GM12878 (cell line): ENCODE measurements around the gene IRF6. TPM values are rescaled to one million over a fixed set of nuclear protein-coding genes. Genes with fewer than 3 reads are reported as not detected.
A peak's percentile ranks its signal among the peaks of the same experiment; 100 is the strongest.

ENCODE experiments used
- ATAC-seq: fragments of 200-7000 bp; cut with Tn5 transposase; 3 replicates; pipeline ENCODE4 v1.9.1; 2020; ENCODE audit warnings: mild to moderate bottlenecking, moderate library complexity
- BruUV-seq: library from RNA; stranded (reverse); fragments of 400-500 nt; replicated peaks from 2 replicates; lab custom pipeline; 2021; lab: Mats Ljungman, UMichigan
- CTCF ChIA-PET: fragments of 300-600 bp; sonication (Branson Sonifier 250); formaldehyde crosslinking; extraction: SDS; loops from one replicate; lab custom pipeline; 2021; ENCODE audit warnings: inconsistent platforms; lab: Yijun Ruan, JAX
- POLR2A ChIA-PET: fragments of 350-600 bp; formaldehyde crosslinking; extraction: SDS; loops from one replicate; lab custom pipeline; 2021; ENCODE audit warnings: inconsistent platforms; lab: Charles Lee
- RAD21 ChIA-PET: fragments of 300-600 bp; sonication (Branson Sonifier 250); formaldehyde crosslinking; loops from one replicate; lab custom pipeline; 2023; ENCODE audit warnings: antibody characterized with exemption; ENCODE audit not compliant: unreplicated experiment; lab: Charles Lee
- SMC1A ChIA-PET: fragments of 300-600 bp; sonication (Branson Sonifier 250); formaldehyde crosslinking; loops from one replicate; lab custom pipeline; 2023; ENCODE audit not compliant: unreplicated experiment, uncharacterized antibody; lab: Charles Lee
- DNase-seq: peaks from one replicate; pipeline ENCODE4 v3.0.0-alpha.2; 2011; ENCODE audit warnings: low read depth, low spot score
- FAIRE-seq: peaks from 3 replicates; lab custom pipeline; 2011; peaks lifted over from hg19 to GRCh38; lab: Jason Lieb, UNC
- H2AFZ ChIP-seq: 2 replicates; pipeline ENCODE4 v1.6.0; 2011; ENCODE audit warnings: low read depth, low read length, control low read depth; ENCODE audit not compliant: control insufficient read depth
- H3K27ac ChIP-seq: 2 replicates; pipeline ENCODE4 v1.5.1; 2011; ENCODE audit warnings: control low read depth; ENCODE audit not compliant: control insufficient read depth, insufficient read depth
- H3K27me3 ChIP-seq, 2 experiments: replicated peaks in 1 of 2; 2 replicates each; pipeline versions ENCODE4 v1.6.0 to v1.6.1; 2011; ENCODE audit warnings: low read length in 1 of 2; ENCODE audit not compliant: control insufficient read depth in 2 of 2, insufficient read depth in 2 of 2
- H3K36me3 ChIP-seq, 2 experiments: 2 replicates each; pipeline ENCODE4 v1.5.1; 2011; ENCODE audit warnings: low read length in 1 of 2; ENCODE audit not compliant: control insufficient read depth in 2 of 2, insufficient read depth in 2 of 2
- H3K4me1 ChIP-seq: 2 replicates; pipeline ENCODE4 v1.6.1; 2011; ENCODE audit warnings: mild to moderate bottlenecking, low read length, moderate library complexity, mixed read lengths; ENCODE audit not compliant: control insufficient read depth, insufficient read depth
- H3K4me2 ChIP-seq: 2 replicates; pipeline ENCODE4 v1.6.0; 2011; ENCODE audit warnings: control low read depth; ENCODE audit not compliant: control insufficient read depth, insufficient read depth
- H3K4me3 ChIP-seq: fragments of 200-600 bp; sonication (generic); 2 replicates; pipeline ENCODE4 v1.5.1; 2016
- H3K79me2 ChIP-seq: 2 replicates; pipeline ENCODE4 v1.6.0; 2011; ENCODE audit warnings: low read length; ENCODE audit not compliant: control insufficient read depth, insufficient read depth
- H3K9ac ChIP-seq: 2 replicates; pipeline ENCODE4 v1.8.0; 2011; ENCODE audit warnings: low read length, control low read depth, mixed read lengths; ENCODE audit not compliant: control insufficient read depth, insufficient read depth
- H3K9me3 ChIP-seq: replicated peaks from 3 replicates; pipeline ENCODE4 v1.5.1; 2011; ENCODE audit warnings: mild to moderate bottlenecking, low read length; ENCODE audit not compliant: control insufficient read depth, insufficient read depth
- H4K20me1 ChIP-seq: 2 replicates; pipeline ENCODE4 v1.6.0; 2011; ENCODE audit not compliant: control insufficient read depth, insufficient read depth
- CHD1 ChIP-seq: IDR thresholded peaks from 2 replicates; pipeline ENCODE4 v1.6.1; 2012; ENCODE audit warnings: low read depth, low read length, improper control_type of control experiment
- GABPA ChIP-seq: IDR thresholded peaks from 2 replicates; pipeline ENCODE4 v1.6.1; 2014; ENCODE audit warnings: antibody characterized with exemption, low read depth, mild to moderate bottlenecking, inconsistent platforms
- NBN ChIP-seq: fragments of 450-650 bp; IDR thresholded peaks from 2 replicates; pipeline ENCODE4 v1.6.1; 2016
- RELA ChIP-seq: fragments of 450-650 bp; IDR thresholded peaks from 2 replicates; pipeline ENCODE4 v1.8.0; 2014; ENCODE audit warnings: borderline replicate concordance; ENCODE audit not compliant: partially characterized antibody
- SPI1 ChIP-seq: IDR thresholded peaks from 2 replicates; pipeline ENCODE4 v1.6.1; 2011; ENCODE audit warnings: low read depth, mild to moderate bottlenecking, low read length, moderate library complexity, borderline replicate concordance; ENCODE audit not compliant: insufficient read depth
- SRF ChIP-seq, 2 experiments: IDR thresholded peaks; 2 replicates each; pipeline ENCODE4 v1.6.1; 2011; ENCODE audit warnings: low read depth in 2 of 2, low read length in 2 of 2, mild to moderate bottlenecking in 1 of 2, moderate library complexity in 1 of 2
- WGBS: methylation state at CpG from one replicate; pipeline ENCODE4 v1.1.6; 2016; ENCODE audit warnings: low lambda C conversion rate; ENCODE audit not compliant: insufficient replicate concordance, insufficient coverage; ENCODE audit errors: missing lambda C conversion rate; 5-methylcytosine and 5-hydroxymethylcytosine counted together
- in situ Hi-C: fragments of 300-500 bp; cut with MboI; formaldehyde crosslinking; loops from 9 replicates; pipeline ENCODE4 v1.14.3; 2018; ENCODE audit warnings: mixed read lengths
- intact Hi-C: fragments of 100-400 bp; cut with micrococcal nuclease; formaldehyde crosslinking; loops from one replicate; pipeline ENCODE4 v1.14.2; 2022; ENCODE audit not compliant: unreplicated experiment
- polyA plus RNA-seq, 11 experiments: library from polyadenylated mRNA; depleted of rRNA in 4 of 11; unstranded in 6 of 11; stranded (reverse) in 5 of 11; fragments of >200 nt; fragmentation: Nextera tagmentation in 4 of 11; fragmentation: Illumina TruSeq in 1 of 11; extraction: Ambion mirVana in 4 of 11; extraction: Trizol in 1 of 11; gene quantifications; 1 replicate in 1 of 11; 2 replicates in 10 of 11; pipeline versions ENCODE4 v1.2.1 to v1.2.3, GENCODE V29; 2011 to 2016; ENCODE audit warnings: inconsistent platforms in 2 of 11, missing spikeins in 2 of 11, low read depth in 1 of 11
- total RNA-seq, 4 experiments: library from RNA; depleted of rRNA in 3 of 4; stranded (reverse); fragments of >200 nt in 3 of 4; fragmentation: Illumina TruSeq in 1 of 4; extraction: Trizol in 1 of 4; gene quantifications; 2 replicates each; pipeline versions ENCODE4 v1.2.1 to v1.2.3, GENCODE V29; 2013 to 2021
- TF ChIP-seq, protein P1 (sequence below): IDR thresholded peaks from 2 replicates; pipeline ENCODE4 v1.6.1; 2012; ENCODE audit warnings: low read depth, low read length, improper control_type of control experiment
- TF ChIP-seq, protein P2 (sequence below): fragments of 450-650 bp; IDR thresholded peaks from 2 replicates; pipeline ENCODE4 v1.6.1; 2017; ENCODE audit warnings: mild to moderate bottlenecking, moderate library complexity

Gene IRF6
- total and polyA plus RNA-seq, 10 of the 15 experiments (the other 5 are each of a cell fraction or from before 2014, with no cell fraction given), result 0.04 to 0.50 (median 0.09) TPM; not detected in 1

DNA sequence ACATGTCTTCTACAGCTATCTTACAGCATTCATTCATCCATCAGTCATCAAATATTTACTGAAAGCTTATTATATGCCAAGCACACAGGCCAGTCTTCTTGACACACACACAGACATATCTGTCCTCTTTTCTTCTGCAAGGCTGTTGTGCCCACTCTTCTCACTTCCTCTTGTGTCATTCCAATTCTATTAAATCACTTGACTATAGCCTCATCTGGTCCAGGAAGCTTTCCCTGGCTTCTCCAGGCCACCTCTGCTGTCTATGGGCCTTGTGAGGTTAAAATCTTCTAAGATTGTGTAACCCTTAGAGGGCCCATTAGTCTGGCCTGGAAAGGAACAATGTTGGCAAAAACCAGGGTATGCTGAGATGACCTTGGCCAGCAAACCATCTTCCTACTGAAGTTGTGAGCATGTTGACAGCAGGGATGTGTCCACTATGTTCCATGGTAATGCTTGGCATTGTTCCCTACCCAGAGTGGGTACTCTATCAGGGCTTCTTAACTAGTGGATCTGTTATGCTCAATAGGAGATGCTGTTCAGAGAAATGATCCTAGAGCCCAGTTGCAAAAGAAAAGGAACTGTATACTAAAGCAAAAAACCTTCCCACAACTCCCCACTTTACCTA, 44.8 kb downstream of the IRF6 start:
- in situ Hi-C loops, result no loop called here
- no TSS peak for BruUV-seq
- Histone ChIP-seq H3K4me3 (no peak overlapping the region), H3K4me1 (peaks cover 21% of the 10 kb centered on the region), H3K27ac (no peak overlapping the region), H2AFZ (no peak overlapping the region), H3K79me2 (peaks cover 24% of the 10 kb centered on the region), H3K36me3 (peaks cover 12 to 20% of the 10 kb centered on the region in 2 experiments; a peak in 3 of 4 replicates), H3K4me2 (no peak overlapping the region), H3K9me3 (no peaks in the 10 kb centered on the region), H3K9ac (no peak overlapping the region), H3K27me3 (no peaks in the 10 kb centered on the region), H4K20me1 (no peaks in the 10 kb centered on the region)
- SMC1A ChIA-PET, result interaction anchor here (0.7 to 13.9 kb wide), 10 partner anchors 7 to 62 kb away, joined by 3 to 282 read pairs (median 5); no protein-coding TSS in a partner anchor
- DNase-seq (no peak), FAIRE-seq (no peak), ATAC-seq (no peak)
- TF ChIP-seq SPI1 (peak; percentile 49; the same call in 1 of the 2 replicates), GABPA (no peak), RELA (no peak)
- CTCF ChIA-PET, result interaction anchor here (0.9 to 2.9 kb wide), 6 partner anchors 8 to 62 kb away, joined by 3 to 13 read pairs (median 6); no protein-coding TSS in a partner anchor
- POLR2A ChIA-PET, result interaction anchor here (1.7 kb wide), 1 partner anchor 23 kb away, joined by 4 read pairs; the partner anchor contains the start of gene C1orf74
- intact Hi-C loops, result no loop called here
- RAD21 ChIA-PET, result interaction anchor here (1.0 kb wide), 1 partner anchor 86 kb away, joined by 3 read pairs; the partner anchor contains the start of gene G0S2

DNA sequence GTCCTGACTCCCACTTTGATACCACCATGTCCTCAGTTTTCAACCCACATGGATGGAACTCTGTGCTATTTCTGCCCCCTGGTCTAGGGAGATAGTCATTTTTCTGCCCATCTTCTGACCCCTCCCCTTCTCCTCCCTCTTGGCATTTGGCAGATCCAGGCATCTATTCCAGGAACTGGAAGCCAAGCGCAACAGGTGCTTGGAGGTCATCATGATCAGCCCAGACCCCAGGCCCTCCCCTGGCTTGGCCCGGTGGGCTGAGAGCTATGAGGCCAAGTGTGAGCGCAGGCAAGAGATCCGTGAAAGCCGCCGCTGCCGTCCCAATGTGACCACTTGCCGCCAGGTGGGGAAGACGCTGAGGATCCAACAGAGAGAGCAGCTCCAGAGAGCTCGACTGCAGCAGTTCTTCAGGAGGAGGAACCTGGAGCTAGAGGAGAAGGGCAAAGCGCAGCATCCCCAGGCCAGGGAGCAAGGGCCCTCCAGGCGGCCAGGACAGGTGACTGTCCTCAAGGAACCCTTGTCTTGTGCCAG, 46.0 kb downstream of the IRF6 start:
- no peak overlapping the region for H3K4me3 ChIP-seq
- 0 out of 2 replicates have a peak overlapping the region, but pooled peaks have one; percentile 10 for H3K4me2 ChIP-seq
- 96% methylated on average over 12 of the region's 12 CpGs for WGBS
- SMC1A ChIA-PET, result interaction anchor here (1.0 to 13.9 kb wide), 6 partner anchors 8 to 64 kb away, joined by 5 to 282 read pairs (median 10); no protein-coding TSS in a partner anchor
- ATAC-seq, result no peak
- no peak overlapping the region for H3K9ac ChIP-seq
- in situ Hi-C loops (no loop called here), intact Hi-C loops (loop anchor here (10.0 kb wide), 1 partner anchor 575 kb away; no protein-coding TSS in a partner anchor)
- POLR2A ChIA-PET, result interaction anchor here (0.9 to 9.1 kb wide), 2 partner anchors 8 to 15 kb away, joined by 3 to 107 read pairs; no protein-coding TSS in a partner anchor
- H4K20me1 ChIP-seq, result no peaks in the 10 kb centered on the region
- H2AFZ ChIP-seq, result no peak overlapping the region
- H3K4me1 ChIP-seq, result peaks cover 30% of the 10 kb centered on the region
- CTCF ChIA-PET, result interaction anchor here (0.7 to 2.9 kb wide), 6 partner anchors 9 to 64 kb away, joined by 3 to 13 read pairs (median 6); no protein-coding TSS in a partner anchor
- BruUV-seq, result no TSS peak
- no peaks in the 10 kb centered on the region for H3K9me3 ChIP-seq
- no peak for DNase-seq
- H3K27me3 ChIP-seq, result no peaks in the 10 kb centered on the region
- H3K36me3 ChIP-seq, result peaks cover 12 to 20% of the 10 kb centered on the region in 2 experiments; a peak in 3 of 4 replicates
- H3K27ac ChIP-seq, result no peak overlapping the region
- peaks cover 25% of the 10 kb centered on the region for H3K79me2 ChIP-seq
- FAIRE-seq, result no peak
- RAD21 ChIA-PET, result interaction anchor here (1.0 to 12.6 kb wide), 6 partner anchors 8 to 84 kb away, joined by 3 to 188 read pairs (median 3); partner anchors contain the start of gene G0S2
- TF ChIP-seq, protein P1, sequence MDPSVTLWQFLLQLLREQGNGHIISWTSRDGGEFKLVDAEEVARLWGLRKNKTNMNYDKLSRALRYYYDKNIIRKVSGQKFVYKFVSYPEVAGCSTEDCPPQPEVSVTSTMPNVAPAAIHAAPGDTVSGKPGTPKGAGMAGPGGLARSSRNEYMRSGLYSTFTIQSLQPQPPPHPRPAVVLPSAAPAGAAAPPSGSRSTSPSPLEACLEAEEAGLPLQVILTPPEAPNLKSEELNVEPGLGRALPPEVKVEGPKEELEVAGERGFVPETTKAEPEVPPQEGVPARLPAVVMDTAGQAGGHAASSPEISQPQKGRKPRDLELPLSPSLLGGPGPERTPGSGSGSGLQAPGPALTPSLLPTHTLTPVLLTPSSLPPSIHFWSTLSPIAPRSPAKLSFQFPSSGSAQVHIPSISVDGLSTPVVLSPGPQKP, result no peak
- TF ChIP-seq NBN (no peak), CHD1 (no peak), SRF (IDR thresholded peaks at IDR 0.05; ENCODE audit: low read depth in 2 of 2, low read length in 2 of 2) (no peak)
- TF ChIP-seq, protein P2, sequence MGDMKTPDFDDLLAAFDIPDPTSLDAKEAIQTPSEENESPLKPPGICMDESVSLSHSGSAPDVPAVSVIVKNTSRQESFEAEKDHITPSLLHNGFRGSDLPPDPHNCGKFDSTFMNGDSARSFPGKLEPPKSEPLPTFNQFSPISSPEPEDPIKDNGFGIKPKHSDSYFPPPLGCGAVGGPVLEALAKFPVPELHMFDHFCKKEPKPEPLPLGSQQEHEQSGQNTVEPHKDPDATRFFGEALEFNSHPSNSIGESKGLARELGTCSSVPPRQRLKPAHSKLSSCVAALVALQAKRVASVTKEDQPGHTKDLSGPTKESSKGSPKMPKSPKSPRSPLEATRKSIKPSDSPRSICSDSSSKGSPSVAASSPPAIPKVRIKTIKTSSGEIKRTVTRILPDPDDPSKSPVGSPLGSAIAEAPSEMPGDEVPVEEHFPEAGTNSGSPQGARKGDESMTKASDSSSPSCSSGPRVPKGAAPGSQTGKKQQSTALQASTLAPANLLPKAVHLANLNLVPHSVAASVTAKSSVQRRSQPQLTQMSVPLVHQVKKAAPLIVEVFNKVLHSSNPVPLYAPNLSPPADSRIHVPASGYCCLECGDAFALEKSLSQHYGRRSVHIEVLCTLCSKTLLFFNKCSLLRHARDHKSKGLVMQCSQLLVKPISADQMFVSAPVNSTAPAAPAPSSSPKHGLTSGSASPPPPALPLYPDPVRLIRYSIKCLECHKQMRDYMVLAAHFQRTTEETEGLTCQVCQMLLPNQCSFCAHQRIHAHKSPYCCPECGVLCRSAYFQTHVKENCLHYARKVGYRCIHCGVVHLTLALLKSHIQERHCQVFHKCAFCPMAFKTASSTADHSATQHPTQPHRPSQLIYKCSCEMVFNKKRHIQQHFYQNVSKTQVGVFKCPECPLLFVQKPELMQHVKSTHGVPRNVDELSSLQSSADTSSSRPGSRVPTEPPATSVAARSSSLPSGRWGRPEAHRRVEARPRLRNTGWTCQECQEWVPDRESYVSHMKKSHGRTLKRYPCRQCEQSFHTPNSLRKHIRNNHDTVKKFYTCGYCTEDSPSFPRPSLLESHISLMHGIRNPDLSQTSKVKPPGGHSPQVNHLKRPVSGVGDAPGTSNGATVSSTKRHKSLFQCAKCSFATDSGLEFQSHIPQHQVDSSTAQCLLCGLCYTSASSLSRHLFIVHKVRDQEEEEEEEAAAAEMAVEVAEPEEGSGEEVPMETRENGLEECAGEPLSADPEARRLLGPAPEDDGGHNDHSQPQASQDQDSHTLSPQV, result no peak
